Measurements from ENCODE around the gene ZCCHC2.

- TF ChIP-seq, protein P1, sequence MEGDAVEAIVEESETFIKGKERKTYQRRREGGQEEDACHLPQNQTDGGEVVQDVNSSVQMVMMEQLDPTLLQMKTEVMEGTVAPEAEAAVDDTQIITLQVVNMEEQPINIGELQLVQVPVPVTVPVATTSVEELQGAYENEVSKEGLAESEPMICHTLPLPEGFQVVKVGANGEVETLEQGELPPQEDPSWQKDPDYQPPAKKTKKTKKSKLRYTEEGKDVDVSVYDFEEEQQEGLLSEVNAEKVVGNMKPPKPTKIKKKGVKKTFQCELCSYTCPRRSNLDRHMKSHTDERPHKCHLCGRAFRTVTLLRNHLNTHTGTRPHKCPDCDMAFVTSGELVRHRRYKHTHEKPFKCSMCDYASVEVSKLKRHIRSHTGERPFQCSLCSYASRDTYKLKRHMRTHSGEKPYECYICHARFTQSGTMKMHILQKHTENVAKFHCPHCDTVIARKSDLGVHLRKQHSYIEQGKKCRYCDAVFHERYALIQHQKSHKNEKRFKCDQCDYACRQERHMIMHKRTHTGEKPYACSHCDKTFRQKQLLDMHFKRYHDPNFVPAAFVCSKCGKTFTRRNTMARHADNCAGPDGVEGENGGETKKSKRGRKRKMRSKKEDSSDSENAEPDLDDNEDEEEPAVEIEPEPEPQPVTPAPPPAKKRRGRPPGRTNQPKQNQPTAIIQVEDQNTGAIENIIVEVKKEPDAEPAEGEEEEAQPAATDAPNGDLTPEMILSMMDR (IDR thresholded peaks at IDR 0.05; ENCODE audit: extremely low read depth in 1 of 2, insufficient read depth in 1 of 2, low read depth in 1 of 2, low read length in 2 of 2), result no peak
- no peak for TF ChIP-seq POLR2A (IDR thresholded peaks at IDR 0.05; ENCODE audit: low read depth, low read length)
These were observed 56.2 kb downstream of the ZCCHC2 start for GRCh38 chr18:62578980-62579511.

Data from endothelial cell of umbilical vein (primary cell).